ENCODE measurements around the gene SLC25A11. TPM values are rescaled to one million over a fixed set of nuclear protein-coding genes. Genes with fewer than 3 reads are reported as not detected.
A peak's percentile ranks its signal among the peaks of the same experiment; 100 is the strongest.

SLC25A11 gene
- total RNA-seq, 1 experiment from 2014 or later = 40.1 TPM

- H3K36me3 Mint-ChIP-seq (ENCODE audit: insufficient read depth, unreplicated experiment) = peaks cover 37% of the 10 kb centered on the region
- Histone ChIP-seq H3K9me3 (no peaks in the 10 kb centered on the region), H3K4me1 (peaks cover 4% of the 10 kb centered on the region; the same call in 1 of the 2 replicates), H3K4me3 (ENCODE audit: low read depth, low read length) (no peak overlapping the region), H3K36me3 (ENCODE audit: control insufficient read depth, insufficient read depth, low read length) (no peaks in the 10 kb centered on the region), H3K27me3 (replicated peaks; ENCODE audit: control insufficient read depth, insufficient read depth, low read length) (no peaks in the 10 kb centered on the region)
- ChIA-PET POLR2A (interaction anchor here (0.6 kb wide), 1 partner anchor 122 kb away, joined by 3 read pairs; no protein-coding TSS in a partner anchor), CTCF (no interaction called here)
- BruUV-seq (replicated peaks) = no TSS peak
- no peak overlapping the region for H3K27ac Mint-ChIP-seq (ENCODE audit: unreplicated experiment)
- H3K4me1 Mint-ChIP-seq (ENCODE audit: low read depth, unreplicated experiment) = peaks cover 9% of the 10 kb centered on the region
- no peak overlapping the region for H3K4me3 Mint-ChIP-seq (ENCODE audit: unreplicated experiment)
- H3K9me3 Mint-ChIP-seq (ENCODE audit: unreplicated experiment) = no peaks in the 10 kb centered on the region
- no peak for DNase-seq
- H3K27me3 Mint-ChIP-seq (ENCODE audit: insufficient read depth, unreplicated experiment) = no peaks in the 10 kb centered on the region
- intact Hi-C loops (cut with micrococcal nuclease; ENCODE audit: unreplicated experiment) = no loop called here
- no peak for TF ChIP-seq CTCF (IDR thresholded peaks at IDR 0.05; ENCODE audit: insufficient read depth in 1 of 2, low read depth in 1 of 2, low read length in 1 of 2, severe bottlenecking in 1 of 2, unreplicated experiment in 1 of 2)
Measured at GRCh38 chr17:4971826-4972225, 32.0 kb upstream of the SLC25A11 start.

- no TSS peak for BruUV-seq (replicated peaks)
- no peak overlapping the region for H3K4me3 Mint-ChIP-seq (ENCODE audit: unreplicated experiment)
- DNase-seq = no peak
- no peak for TF ChIP-seq CTCF (IDR thresholded peaks at IDR 0.05; ENCODE audit: insufficient read depth in 1 of 2, low read depth in 1 of 2, low read length in 1 of 2, severe bottlenecking in 1 of 2, unreplicated experiment in 1 of 2)
- no peaks in the 10 kb centered on the region for H3K27me3 Mint-ChIP-seq (ENCODE audit: insufficient read depth, unreplicated experiment)
- H3K36me3 Mint-ChIP-seq (ENCODE audit: insufficient read depth, unreplicated experiment) = peaks cover 31% of the 10 kb centered on the region
- H3K4me1 Mint-ChIP-seq (ENCODE audit: low read depth, unreplicated experiment) = peaks cover 4% of the 10 kb centered on the region
- ChIA-PET POLR2A (interaction anchor here (1.7 kb wide), 1 partner anchor 30 kb away, joined by 4 read pairs; the partner anchor contains the start of genes RNF167 and SLC25A11), CTCF (no interaction called here)
- no peak overlapping the region for H3K27ac Mint-ChIP-seq (ENCODE audit: unreplicated experiment)
- no peaks in the 10 kb centered on the region for H3K36me3 ChIP-seq (ENCODE audit: control insufficient read depth, insufficient read depth, low read length)
- H3K9me3 ChIP-seq = no peaks in the 10 kb centered on the region
- intact Hi-C loops (cut with micrococcal nuclease; ENCODE audit: unreplicated experiment) = no loop called here
- no peaks in the 10 kb centered on the region for H3K9me3 Mint-ChIP-seq (ENCODE audit: unreplicated experiment)
- H3K4me3 ChIP-seq (ENCODE audit: low read depth, low read length) = no peak overlapping the region
- no peaks in the 10 kb centered on the region for H3K27me3 ChIP-seq (replicated peaks; ENCODE audit: control insufficient read depth, insufficient read depth, low read length)
- peaks cover 4% of the 10 kb centered on the region; the same call in 1 of the 2 replicates for H3K4me1 ChIP-seq
Measured at GRCh38 chr17:4970273-4970672, 30.4 kb upstream of the SLC25A11 start.

- Histone ChIP-seq H3K4me1 (peaks cover 4% of the 10 kb centered on the region; the same call in 1 of the 2 replicates), H3K4me3 (ENCODE audit: low read depth, low read length) (peak overlapping the region; percentile 62), H3K9me3 (no peaks in the 10 kb centered on the region), H3K27me3 (replicated peaks; ENCODE audit: control insufficient read depth, insufficient read depth, low read length) (no peaks in the 10 kb centered on the region), H3K36me3 (ENCODE audit: control insufficient read depth, insufficient read depth, low read length) (no peaks in the 10 kb centered on the region)
- CTCF ChIA-PET = no interaction called here
- no peak overlapping the region for H3K27ac Mint-ChIP-seq (ENCODE audit: unreplicated experiment)
- intact Hi-C loops (cut with micrococcal nuclease; ENCODE audit: unreplicated experiment) = no loop called here
- H3K4me1 Mint-ChIP-seq (ENCODE audit: low read depth, unreplicated experiment) = no peaks in the 10 kb centered on the region
- POLR2A ChIA-PET = interaction anchor here (1.7 kb wide), 1 partner anchor 30 kb away, joined by 4 read pairs; the partner anchor contains the start of genes RNF167 and SLC25A11
- H3K36me3 Mint-ChIP-seq (ENCODE audit: insufficient read depth, unreplicated experiment) = peaks cover 31% of the 10 kb centered on the region
- H3K27me3 Mint-ChIP-seq (ENCODE audit: insufficient read depth, unreplicated experiment) = no peaks in the 10 kb centered on the region
- H3K4me3 Mint-ChIP-seq (ENCODE audit: unreplicated experiment) = no peak overlapping the region
- no peaks in the 10 kb centered on the region for H3K9me3 Mint-ChIP-seq (ENCODE audit: unreplicated experiment)
- no peak for TF ChIP-seq CTCF (IDR thresholded peaks at IDR 0.05; ENCODE audit: insufficient read depth in 1 of 2, low read depth in 1 of 2, low read length in 1 of 2, severe bottlenecking in 1 of 2, unreplicated experiment in 1 of 2)
- DNase-seq = peak in 1 of 2 experiments; percentile 12
- no TSS peak for BruUV-seq (replicated peaks)
Measured at GRCh38 chr17:4969551-4970173, 29.8 kb upstream of the SLC25A11 start.
